Stimulated activated CD8-positive, alpha-beta memory T cell treated with anti-CD3 and anti-CD28 coated beads, Interleukin-12 subunit alpha, Interleukin-12 subunit beta, amount 100 ng/mL, for 4 hours (primary cell): Measurements from ENCODE around the gene TGIF2.
"Not testable (repeated sequence)": the region's sequence is repeated elsewhere in the genome, so short reads cannot be mapped to it uniquely, and the experiment has no call there.

Experiments
- DNase-seq: peaks from one replicate; pipeline ENCODE4 v3.0.0-alpha.2; 2020; ENCODE audit warnings: low read depth

Gene TGIF2

GRCh38 chr20:36547186-36548005, 26.0 kb upstream of the TGIF2 start:
- no peak for DNase-seq

- DNase-seq: no peak
These were observed 25.4 kb upstream of the TGIF2 start for GRCh38 chr20:36548006-36548315.

- no peak for DNase-seq
These were observed 24.4 kb upstream of the TGIF2 start for GRCh38 chr20:36548704-36549627.

GRCh38 chr20:36549628-36549941, 23.8 kb upstream of the TGIF2 start:
- DNase-seq: no peak

- DNase-seq: no peak
These were observed 23.2 kb upstream of the TGIF2 start for GRCh38 chr20:36549942-36550789.

GRCh38 chr20:36550790-36551299, 22.6 kb upstream of the TGIF2 start:
- no peak for DNase-seq

- no peak for DNase-seq
These were observed 18.1 kb upstream of the TGIF2 start for GRCh38 chr20:36555248-36555647.

- no peak for DNase-seq
These were observed 10.7 kb upstream of the TGIF2 start for GRCh38 chr20:36562724-36563123.

- DNase-seq: no peak
These were observed 10.0 kb upstream of the TGIF2 start for GRCh38 chr20:36563374-36563773.

- DNase-seq: not testable (repeated sequence)
These were observed 9.2 kb upstream of the TGIF2 start for GRCh38 chr20:36564078-36564725.

GRCh38 chr20:36564726-36565121, 8.7 kb upstream of the TGIF2 start:
- not testable (repeated sequence) for DNase-seq

GRCh38 chr20:36565520-36565919, 7.9 kb upstream of the TGIF2 start:
- no peak for DNase-seq

GRCh38 chr20:36569847-36570429, 3.5 kb upstream of the TGIF2 start:
- DNase-seq: no peak

GRCh38 chr20:36571564-36572504, 1.6 kb upstream of the TGIF2 start:
- no peak for DNase-seq

- DNase-seq: peak; percentile 52
These were observed 695 bp upstream of the TGIF2 start for GRCh38 chr20:36572701-36573102.

GRCh38 chr20:36573798-36574365, 485 bp downstream of the TGIF2 start:
- DNase-seq: peak; percentile 23

- peak; percentile 38 for DNase-seq
These were observed 1.2 kb downstream of the TGIF2 start for GRCh38 chr20:36574366-36575135.

GRCh38 chr20:36576081-36576445, 2.7 kb downstream of the TGIF2 start:
- DNase-seq: no peak
